NCI-H2029 (cell line): ENCODE data around the gene DIP2C.

Source experiments
- DNase-seq: peaks from one replicate; lab custom pipeline; 2025; lab: John Stamatoyannopoulos, UW

The DIP2C gene

GRCh38 chr10:627032-627992 is 62.2 kb downstream of the DIP2C start:
- DNase-seq = no peak

DNA sequence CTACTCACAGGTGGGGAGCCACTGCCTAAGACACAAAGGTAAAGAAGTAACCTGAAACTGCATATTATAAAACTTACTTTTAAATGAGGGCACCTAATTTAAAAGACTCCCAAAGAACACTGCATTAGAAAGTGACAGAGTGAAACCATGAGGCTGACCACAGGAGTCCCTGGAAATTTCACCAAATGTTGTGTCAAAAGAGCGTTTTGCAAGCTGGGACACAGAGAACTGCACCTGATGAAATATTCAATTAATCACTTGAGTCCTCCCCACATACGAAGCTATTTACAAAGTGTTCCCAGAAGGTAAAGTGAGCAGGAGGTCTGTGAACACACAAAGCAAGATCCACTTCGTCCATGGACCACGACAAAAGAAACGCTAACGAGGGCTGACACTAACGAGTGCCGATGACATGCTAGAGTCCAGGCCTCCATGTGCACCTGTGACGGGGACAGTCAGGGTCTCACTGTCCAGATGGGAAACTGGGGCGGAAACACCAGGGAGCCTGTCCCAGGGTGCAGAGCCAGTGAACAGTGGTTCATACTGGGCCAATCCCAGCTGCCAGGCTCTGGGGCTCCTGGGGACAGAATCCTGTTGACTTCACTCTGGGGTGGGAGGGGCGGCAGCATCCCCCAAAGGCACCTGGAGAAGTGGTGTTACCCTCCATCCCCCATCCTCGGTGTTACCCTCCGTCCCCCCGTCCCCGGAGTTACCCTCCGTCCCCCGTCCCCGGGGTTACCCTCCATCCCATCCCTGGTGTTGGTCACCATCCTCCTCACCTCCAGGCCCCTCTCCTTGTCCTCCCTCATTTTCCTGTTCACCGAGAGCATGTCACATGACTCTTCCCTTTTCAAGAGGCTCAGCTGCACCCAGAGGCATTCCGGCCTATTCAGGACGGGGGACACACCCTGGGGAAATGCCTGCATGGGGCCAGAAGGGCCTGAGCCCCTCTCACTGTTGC is 63.4 kb downstream of the DIP2C start:
- no peak for DNase-seq

DNA sequence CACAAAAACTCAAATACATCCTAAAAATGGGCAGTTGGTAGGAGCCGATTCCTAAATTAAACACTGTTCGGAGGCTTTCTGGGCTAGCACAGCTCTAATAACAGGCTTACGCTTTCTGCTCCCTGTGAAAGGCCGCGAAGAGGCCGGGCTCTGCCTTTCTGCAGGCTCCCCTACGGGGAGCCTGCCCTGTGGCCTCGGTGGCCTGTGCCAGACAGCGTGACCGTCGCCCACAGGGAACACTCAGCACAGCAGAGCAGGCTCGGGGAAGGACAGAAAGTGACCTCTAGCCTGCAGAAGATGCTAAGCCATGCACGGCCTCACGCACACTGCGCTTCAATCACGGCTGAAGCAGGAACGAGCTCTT is 64.2 kb downstream of the DIP2C start:
- no peak for DNase-seq

DNA sequence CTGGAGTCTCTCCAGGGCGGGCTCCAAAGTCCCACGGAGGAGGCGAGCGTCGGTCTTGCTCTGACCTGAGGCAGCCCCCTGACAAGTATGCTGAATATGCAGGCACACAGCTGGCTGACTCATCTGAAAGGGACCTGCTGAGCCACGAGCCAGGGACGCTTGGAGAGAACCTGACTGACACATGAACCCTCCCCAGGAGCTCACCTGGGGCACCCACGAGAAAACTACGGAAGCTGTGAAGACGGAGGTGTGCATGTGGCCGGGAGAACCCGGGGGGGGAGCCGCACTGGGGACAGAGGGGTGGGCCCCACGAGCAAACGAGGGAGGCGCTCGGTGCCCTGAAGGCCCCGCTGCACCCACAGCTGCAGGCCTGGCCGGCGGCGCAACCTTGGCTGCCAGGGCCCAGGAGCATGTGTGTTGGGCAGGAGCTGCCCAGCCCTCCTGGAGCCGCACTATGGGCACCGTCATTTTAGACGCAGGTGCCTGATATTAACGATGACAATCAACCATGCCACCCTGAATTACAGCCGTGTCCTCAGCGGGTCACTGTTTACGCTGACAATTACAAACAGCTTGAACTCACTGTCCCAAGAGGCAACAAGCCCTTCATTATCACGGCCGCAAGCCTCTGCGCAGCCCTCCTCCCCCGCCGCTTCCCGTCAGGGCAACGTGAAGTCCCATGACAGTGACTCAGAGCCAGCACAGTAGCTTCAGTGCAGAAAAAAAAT is 64.7 kb downstream of the DIP2C start:
- peak; percentile 22 for DNase-seq

- no peak for DNase-seq
Observed at GRCh38 chr10:624312-624604, 65.2 kb downstream of the DIP2C start.

DNA sequence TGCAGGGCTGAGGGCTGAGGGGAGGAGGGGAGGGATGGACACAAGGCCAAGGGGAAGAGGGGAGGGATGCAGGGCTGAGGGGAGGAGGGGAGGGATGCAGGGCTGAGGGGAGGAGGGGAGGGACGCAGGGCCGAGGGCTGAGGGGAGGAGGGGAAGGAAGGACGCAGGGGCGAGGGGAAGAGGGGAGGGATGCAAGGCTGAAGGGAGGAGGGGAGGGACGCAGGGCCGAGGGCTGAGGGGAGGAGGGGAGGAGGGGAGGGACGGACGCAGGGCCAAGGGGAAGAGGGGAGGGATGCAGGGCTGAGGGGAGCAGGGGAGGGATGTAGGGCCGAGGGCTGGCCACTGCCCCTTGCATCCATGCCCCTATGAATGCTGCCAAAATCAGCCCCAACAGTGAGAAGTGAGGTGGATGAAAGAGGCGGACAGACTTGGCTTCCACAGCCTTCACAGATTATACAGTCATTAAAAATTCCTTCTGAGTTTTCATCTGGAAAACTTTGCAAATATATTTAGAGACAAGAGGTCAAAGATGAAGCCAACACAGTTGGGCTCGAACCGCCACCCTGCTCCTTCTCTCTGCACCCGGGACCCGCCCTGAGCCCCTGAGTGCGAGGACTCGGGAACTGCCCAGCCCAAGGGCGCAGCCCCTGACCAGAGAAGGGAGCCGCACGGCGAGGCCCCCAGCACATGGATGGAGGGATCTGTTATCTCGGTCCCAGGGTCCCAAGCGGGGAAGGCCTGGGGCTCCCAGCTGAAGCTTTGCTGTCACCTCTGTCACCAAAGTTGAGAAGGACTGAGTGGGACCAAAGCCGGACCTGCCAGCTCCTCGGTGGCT is 65.8 kb downstream of the DIP2C start:
- DNase-seq = no peak

DNA sequence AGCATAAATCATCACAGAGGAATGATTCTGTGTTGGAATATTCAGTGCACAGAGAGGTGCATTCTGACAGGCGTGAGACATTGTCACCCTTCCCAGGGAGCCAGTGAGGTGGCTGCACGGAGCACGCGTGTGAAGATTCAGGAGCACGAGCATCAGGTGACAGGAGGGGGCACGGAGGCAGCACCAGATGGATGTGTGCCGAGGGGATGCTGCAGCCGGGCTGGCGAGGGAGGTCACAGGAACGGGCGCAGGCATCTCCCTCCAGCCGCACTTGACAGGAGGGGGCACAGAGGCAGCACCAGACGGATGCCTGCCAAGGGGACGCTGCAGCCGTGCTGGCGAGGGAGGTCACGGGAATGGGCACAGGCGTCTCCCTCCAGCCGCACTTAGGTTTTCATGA is 66.5 kb downstream of the DIP2C start:
- DNase-seq = no peak

- no peak for DNase-seq
Observed at GRCh38 chr10:621981-622740, 67.3 kb downstream of the DIP2C start.

GRCh38 chr10:621513-621912 is 68.0 kb downstream of the DIP2C start:
- no peak for DNase-seq

DNA sequence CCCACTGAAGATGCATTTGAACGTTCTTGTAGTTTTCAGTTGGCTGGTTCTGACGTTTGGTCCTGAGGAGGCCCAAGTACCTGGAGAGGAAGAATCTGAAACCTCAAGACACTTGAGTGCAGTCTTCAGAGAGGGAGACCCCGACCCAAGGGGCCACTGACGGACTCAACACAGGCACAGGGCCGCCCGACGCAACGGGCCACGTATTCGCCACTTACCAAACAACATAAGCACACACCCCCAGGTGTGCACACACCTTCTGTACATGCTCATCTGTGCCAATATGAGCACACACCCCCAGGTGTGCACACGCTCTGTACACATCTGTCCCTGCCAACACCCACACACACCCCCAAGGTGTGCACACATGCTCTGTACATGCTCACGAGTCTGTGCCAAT is 68.5 kb downstream of the DIP2C start:
- no peak for DNase-seq

DNA sequence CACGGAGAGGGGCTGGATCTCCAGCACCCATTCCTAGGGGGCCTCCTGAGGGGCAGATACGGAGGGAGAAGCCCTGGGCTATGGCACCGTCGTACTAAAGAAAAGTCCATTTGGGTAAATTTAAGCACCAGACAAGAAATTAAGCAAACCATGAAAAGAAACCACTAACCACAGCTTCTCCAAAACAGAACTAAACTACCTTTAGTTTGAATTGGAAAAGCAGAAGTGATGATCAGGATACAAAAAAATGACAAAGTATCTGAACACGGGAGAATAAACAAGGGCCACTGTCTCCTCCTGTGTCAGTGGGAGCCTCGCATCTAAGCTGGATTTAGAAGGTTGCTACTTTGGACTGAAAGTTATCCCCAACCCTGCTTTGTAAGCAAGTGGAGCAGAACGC is 69.1 kb downstream of the DIP2C start:
- DNase-seq = no peak

DNA sequence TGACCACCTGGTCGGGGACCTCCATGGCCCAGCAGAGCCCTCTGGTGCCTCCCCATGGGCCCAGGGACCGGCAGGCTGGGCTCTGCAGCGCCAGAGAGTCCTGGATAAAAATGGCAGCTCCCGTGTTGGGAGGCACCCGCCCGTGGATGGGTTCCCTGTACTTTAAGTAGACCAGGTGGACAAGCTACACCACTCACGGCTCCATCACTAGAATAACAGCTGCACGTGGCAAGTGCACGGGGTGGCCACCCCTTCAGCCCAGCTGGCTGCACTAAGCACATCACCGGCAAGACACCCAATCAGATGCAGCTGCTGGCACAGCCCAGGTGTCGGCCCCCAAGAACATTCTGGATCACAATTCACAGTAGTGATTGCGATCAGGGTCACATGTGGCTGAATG is 69.8 kb downstream of the DIP2C start:
- no peak for DNase-seq

GRCh38 chr10:618229-618989 is 71.1 kb downstream of the DIP2C start:
- no peak for DNase-seq

DNA sequence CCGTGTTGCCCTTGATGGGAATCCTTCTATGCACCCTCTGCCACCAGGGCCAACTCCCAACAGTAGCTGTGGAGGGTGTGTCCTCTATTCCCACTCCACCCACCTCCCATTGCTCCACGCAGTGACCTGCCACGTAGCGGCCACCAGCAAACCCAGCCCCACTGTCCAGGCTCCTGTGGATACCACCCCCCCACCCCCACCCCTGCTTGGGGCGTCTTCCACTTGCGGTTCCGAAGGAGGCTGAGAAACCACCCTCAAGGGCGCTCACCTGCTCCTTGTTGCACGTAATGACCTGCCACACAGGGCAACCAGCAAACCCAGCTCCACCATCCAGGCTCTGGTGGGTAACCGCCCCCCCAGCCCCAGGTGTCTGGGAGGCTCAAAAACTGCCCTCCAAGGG is 72.0 kb downstream of the DIP2C start:
- no peak for DNase-seq

- no peak for DNase-seq
Observed at GRCh38 chr10:615583-616152, 73.8 kb downstream of the DIP2C start.

DNA sequence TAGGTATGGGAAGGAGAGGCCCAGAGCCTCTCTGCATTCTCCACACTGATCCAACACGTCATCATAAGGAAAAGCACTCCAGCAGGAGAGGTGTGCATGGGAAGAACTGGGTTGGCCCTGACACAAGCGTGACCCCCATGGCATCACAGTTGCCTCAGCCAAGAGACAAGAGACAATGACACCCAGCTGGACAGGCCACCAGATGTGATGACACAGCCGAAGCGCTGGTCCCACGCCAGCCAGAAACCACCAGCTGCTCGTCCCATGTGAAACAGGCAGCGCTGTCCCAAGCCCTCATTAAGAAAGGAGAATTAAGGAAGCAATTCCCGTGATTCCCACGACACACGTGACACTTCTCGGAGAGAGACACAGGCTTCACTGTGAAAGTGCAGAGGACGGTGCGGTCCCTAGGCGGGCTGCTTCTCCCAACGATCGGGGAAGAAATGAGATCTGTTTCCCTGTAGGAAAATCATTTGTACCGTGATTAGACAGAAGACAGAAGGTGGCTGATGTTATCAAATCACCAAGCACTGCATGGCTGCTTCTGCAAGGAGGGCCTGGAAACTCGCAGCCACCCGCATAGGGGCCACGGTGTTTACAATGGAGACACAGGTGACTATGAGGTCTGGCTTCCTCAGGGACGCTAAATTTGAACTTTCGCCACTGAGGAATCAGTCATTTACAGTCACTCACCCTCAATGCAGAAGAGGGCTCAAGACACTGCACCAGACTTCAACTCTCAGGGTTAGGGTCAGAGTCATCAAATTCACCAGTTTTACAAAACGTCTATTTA is 74.5 kb downstream of the DIP2C start:
- DNase-seq = no peak

DNA sequence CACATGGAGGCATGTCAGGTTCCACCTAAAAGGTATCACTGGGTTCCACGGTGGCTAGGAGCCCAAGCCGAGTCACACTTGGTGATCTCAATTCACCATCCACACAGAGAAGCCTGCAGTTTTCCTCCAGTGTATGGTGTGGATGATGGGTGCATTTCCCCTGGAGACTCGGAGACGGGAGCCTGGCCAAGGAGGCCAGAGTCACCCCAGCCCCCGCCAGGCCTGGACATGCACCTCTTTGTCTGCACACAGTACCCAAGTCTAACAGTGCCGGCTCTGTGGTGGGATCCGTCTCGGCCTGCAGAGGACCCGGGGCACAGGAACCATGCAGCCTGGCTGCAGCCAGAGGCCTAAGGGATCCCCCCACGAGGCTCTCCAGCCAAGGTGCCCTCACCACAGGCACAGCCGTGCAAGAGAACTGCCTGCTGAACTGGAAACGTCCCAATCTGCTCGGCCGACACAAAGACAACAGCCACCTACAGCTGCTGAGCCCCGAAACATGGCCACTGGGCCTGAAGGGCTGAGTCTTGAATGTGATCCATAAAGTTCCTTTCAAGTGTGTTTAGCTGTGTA is 75.2 kb downstream of the DIP2C start:
- no peak for DNase-seq
